Activated T-helper 1 cell treated with Interleukin-2 at 50 U/mL for 16 hours (primary cell): ENCODE data around the gene NRXN2.

Experiments used
- DNase-seq: peaks from one replicate; pipeline ENCODE4 v3.0.0-alpha.2; 2020; ENCODE audit warnings: low read depth

NRXN2 gene

DNA sequence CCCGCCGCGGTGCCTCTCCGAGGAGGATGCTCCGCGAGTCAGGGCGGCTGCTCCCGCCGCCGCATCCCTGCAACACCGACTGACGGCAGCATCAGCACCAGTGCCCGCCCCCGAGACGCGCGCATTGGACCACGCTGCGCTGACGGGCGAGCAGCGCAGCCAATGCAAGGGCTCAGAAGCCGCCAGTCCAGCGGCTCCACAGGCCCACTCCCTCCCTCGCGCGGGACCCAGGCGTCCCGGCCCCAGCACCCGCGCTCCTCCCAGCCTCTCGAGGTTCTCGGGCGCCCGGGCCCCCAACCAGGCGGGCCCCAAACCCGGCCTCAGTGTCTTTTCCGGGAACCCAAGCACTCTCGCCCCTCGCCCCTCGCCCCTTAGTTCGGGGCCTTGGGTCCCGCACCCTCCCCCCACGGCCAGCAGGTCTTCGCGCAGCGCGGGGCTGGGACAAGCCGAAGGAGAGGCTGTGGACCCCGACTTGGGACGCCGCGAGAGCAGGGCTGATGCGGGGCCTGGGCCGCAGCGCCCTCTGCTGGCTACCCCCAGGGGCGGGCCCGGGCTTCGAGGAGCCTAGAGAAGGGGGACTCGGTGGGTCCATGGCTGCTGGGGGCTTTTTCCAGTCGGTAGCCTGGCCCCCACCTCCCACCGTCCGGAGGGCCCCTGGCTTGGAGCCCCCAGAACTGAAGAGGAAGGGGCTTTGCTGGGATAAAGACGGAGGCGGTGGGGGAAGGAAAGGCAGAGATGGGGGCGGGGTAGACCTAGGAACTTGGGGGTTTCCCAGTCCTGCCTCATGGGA, at the start of gene NRXN2:
TSS of gene NRXN2 (minus strand) at position 81 of the 790 bp plus-strand sequence. CDS start 9,498 bp downstream, outside the sequence.
- peak; percentile 74 for DNase-seq

DNA sequence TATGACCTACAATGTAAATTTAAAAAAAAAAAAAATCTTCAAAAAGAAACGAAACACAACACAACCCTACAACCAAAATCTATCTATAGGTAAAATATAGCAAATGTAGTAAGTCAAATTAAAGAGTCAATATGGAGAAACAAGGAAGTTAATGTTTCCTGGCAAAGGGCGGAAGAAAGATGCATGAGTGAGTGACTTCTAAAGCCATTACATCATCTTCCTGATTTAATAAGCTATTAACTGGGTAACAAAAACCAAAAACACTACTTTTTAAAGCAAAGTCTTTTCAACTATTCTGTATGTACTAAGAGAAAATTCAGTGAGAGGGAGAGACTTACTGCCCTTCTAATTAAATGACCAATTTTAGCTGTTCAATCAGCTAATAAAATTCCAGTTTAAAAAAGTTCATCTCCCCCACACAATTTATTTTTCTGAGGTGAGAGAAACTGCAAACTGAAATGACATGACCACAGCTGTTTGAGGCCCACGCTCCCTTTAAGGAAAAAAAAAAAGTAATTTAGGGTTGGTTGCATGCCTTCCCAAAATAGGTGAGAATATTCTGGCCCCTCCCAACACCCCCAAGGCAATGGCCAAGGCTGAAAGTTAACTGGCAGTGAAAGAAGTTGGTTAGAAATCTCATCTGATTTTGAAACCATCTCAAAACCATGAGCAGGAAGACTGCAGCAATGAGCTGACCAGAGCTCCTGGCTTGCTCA, 49.5 kb upstream of the NRXN2 start:
- no peak for DNase-seq

DNA sequence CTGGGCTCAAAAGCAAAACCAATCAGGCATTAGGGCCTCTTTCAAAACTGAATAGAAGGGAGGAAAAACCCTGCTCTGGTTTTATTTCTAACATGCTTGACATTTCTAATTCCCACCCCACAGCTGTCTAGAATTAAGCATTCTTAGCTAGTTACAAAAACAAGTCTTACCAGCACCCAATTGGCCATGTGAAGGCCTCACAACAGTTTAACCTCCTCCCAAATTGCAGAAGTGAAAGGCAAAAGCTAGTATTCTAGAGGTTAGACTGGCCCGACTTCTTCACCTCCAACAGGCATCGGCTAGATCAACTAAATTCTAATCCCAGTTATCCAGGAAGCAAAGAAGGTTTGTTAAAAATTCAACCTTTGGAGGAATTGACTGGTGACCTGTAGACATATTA, 48.9 kb upstream of the NRXN2 start:
- DNase-seq = no peak

DNA sequence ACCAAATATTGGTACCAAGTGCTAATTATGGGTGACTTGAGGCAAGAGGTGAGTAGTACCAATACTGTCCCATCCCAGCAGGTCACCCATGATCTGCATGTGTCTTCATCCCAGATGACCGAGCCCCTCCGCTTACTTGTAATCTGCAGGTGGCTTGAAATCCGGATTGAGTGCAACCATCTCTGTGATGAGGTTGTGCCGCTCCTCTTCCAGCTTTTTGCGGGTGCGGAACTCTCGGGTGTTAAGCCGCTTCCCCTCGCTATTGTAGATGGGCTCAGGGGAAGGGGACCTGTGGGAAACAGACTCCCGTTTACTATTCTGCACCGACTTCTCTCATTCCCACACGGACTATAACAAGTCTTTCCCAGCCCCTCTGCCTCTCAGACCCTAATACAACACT, 47.1 kb upstream of the NRXN2 start:
- DNase-seq = no peak

GRCh38 chr11:64769283-64769682, 46.3 kb upstream of the NRXN2 start:
- DNase-seq = no peak

DNA sequence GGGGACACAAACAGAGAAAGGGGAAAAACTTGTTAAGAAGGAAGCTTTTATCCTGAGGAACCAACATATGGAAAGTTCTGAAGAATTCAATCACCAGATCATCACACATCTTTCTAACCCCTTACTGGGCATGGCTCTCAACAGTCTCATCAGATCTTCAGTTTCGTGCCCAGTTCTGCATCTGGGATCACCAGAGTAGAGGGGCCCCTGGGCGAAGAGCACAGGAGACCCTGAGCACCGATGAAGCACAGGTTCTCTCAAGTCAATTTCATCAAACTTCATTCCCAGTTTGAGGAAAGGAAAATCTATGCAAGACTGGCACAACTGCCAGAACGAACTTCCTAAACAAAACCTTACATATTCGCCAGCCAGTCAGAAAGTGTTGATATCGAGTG, 45.3 kb upstream of the NRXN2 start:
- DNase-seq = no peak

- peak; percentile 65 for DNase-seq
Observed at GRCh38 chr11:64767344-64768299, 44.6 kb upstream of the NRXN2 start.

- DNase-seq = no peak
Observed at GRCh38 chr11:64766881-64767280, 43.9 kb upstream of the NRXN2 start.

DNA sequence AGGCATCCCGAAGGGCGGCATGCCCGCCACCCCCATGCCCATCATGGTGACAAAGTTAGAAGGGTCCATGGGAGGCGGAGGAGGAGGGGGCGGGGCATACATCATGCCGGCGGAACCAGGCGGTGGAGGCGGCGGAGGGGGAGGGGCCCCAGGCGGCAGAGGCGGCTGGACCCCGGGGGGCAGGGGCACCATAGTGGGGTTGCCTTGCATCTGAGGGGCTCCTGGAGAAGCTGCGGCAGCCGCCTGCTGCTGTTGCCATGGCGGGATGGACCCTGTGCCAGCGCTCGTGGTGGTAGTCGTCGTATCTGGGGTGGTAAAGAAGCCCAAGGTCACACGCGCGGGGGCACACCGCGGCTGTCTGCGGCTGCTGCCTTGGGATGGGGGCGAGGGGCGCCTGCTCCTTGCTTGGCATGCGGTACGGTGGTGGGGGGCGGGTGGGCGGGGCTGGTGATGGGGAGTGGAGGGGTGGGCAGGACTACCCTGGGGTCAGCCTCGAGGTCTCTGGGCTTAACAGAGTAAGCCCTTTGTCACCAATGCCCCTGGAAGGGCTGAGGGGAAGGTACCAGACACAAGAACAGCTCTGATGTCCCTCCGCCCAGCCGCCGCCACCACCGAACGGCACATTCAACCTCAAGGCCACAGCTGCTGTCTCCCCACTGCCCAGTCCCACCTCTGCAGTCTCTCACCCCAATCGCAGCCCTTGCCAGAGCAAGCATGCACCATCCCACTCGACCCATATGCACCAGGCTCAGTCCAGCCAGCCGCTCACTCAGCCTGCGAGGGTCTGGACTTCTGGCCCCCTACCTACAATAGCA, 43.1 kb upstream of the NRXN2 start:
- DNase-seq = no peak

DNA sequence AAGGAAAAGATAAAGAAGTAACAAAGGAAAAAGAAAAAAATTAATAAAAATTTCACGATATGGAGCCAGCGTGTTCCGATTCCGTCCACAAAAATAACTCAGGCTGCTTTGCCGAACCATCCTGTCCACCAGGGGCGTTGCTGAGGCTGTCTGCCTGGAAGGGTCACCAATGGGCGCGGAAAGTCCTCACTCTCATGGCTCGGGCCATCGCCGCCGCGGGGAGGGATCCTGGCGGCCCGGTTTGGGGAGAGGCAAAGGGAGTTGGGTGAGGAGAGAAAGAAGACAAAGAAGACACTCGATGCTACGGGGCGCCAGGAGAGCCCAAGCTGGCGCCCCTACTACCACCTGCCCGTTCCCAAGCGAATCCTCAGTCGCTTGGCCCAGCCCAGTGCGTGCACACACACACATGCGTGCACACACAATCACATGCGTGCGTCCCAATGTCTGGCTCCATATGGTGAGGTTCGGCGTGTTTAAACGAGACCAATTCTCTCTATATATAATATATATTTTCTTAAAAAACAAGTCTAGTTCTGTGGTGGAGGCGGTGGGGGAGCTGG, 42.4 kb upstream of the NRXN2 start:
- DNase-seq = no peak

DNA sequence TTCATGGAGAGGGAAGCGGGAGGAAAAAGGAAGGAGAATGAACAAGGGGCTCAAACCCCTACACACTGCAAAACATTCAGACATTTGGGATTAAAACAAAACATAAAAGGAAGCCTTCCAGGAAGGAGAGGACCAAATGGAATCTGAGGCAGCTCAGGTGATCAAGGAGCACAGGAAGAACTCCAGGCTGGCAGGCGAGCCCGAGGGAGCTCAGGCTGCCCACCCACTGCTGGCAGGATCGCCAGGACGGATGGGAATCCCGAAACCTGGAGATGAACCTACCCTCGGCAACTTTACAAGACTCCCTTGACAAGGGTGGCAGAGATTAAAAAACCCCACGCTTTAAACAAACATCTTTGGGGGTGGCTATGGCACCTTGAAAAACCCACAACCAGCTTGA, 41.8 kb upstream of the NRXN2 start:
- no peak for DNase-seq

DNA sequence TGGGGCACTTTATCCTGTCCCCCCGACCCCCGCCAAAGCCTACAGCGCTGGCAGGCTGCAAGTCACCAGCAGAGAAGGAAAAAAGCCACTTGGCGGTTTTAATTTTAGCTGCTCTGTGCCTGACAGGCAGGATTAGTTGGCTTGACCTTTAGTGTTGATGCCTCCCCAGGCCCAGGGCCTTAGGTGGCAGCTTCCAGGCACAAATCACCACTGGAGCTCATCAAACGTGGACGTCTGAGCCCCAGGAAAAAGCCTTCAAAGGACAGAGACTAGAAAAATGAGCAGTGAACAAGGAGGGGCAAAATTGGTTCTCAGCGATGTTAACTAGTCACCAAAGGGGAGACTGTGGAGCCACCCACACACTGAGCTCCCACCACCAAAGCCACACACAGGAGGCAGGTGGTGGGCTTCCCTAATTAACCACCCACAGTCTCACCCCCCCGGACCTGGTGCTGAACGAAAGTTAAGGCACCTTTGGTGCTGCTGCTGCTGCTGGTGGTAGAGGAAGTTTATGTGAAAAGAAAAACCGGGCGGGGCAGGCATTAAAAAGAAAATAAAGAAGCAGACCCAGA, 41.1 kb upstream of the NRXN2 start:
- peak; percentile 45 for DNase-seq

- DNase-seq = no peak
Observed at GRCh38 chr11:64763526-64764039, 40.6 kb upstream of the NRXN2 start.

- DNase-seq = no peak
Observed at GRCh38 chr11:64762674-64763525, 39.9 kb upstream of the NRXN2 start.

- DNase-seq = no peak
Observed at GRCh38 chr11:64762277-64762673, 39.3 kb upstream of the NRXN2 start.

DNA sequence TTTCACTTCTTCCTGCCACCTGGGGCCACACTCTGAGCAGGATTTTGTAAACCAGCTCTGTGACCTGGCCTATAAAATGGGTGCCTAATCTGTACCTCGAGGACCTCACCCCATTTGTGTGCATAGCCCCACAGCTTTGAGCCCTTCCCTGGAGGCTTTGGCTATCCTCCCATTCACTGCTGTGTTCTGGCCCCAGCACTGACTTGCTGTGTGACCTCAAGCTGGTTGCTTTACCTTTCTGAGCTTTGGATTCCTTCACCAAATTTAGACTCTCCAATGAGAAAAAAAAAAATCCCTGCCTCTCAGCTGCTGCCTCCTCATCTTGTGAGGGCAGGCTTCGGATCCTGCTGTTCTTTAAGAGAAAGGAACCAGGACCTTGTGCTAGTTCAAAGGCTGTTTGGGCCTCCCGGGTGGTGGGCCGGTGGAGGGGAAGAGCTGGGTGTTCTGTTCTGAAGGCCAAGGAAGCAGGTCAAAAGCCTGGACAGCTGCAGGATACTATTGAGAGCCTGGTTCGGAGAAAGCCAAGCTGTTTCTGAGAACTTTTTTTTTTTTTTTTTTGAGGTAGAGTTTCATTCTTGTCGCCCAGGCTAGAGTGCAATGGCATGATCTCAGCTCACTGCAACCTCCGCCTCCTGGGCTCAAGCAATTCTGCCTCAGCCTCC, 37.9 kb upstream of the NRXN2 start:
- DNase-seq = no peak

GRCh38 chr11:64759722-64760719, 37.0 kb upstream of the NRXN2 start, which contains the start of gene PYGM:
PYGM (minus strand) TSS chr11:64759974; CDS start chr11:64759898, 76 bp downstream.
- no peak for DNase-seq
